ENCODE results near the gene ALDH3A2.

GRCh38 chr17:19717411-19717908, 68.9 kb downstream of the ALDH3A2 start:
- TF ChIP-seq POLR2A (IDR thresholded peaks at IDR 0.05; ENCODE audit: low read length) (no peak), GATA1 (IDR thresholded peaks at IDR 0.05; ENCODE audit: low read depth, low read length) (no peak)
